ENCODE measurements around the gene DMXL2. TPM values are rescaled to one million over a fixed set of nuclear protein-coding genes. Genes with fewer than 3 reads are reported as not detected.

The DMXL2 gene
- total and polyA plus RNA-seq, 9 of the 15 experiments (the other 6 are each of a cell fraction or from before 2014, with no cell fraction given), result 9.3 to 57.7 (median 30.7) TPM

DNA sequence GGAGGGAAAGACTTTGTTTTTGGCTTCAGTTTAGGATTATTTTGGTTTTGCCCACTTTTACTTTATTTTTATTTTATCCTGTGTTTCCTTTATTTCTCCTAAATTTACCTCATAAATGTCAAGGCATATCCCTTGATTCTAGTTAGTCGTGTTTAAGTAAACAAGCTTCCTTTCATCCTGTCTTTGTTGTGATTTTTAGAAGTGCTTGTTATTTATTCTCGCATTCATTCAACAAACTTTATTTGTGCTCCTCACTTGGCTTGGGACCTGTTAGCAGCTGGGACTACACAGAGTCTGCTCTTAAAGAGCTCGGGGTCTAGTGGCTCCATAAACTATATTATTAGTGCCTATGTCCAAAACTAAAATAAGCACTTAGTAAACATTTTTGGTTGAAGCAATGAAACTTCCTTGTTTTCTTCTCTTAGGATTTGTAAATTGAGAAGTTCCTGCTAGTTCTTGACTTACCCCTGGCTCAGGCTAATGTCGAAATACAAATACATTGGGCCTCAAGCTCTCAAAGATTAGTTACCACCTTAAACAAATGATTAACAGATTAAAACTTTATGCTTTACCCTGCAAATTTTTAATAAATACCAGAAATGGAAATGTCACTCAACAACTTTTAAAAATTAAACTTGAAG is 19.0 kb upstream of the DMXL2 start:
- DNase-seq (ENCODE audit: extremely low read depth in 1 of 4, low spot score in 3 of 4) (no peak), ATAC-seq (no peak), FAIRE-seq (peak; percentile 11)
- ChIA-PET POLR2A (interaction anchor here (0.8 to 1.2 kb wide), 2 partner anchors 21 to 128 kb away, joined by 4 read pairs; no protein-coding TSS in a partner anchor), CTCF (ENCODE audit: low intra/inter-chr PET ratio) (no interaction called here)
- BruUV-seq (replicated peaks), result no TSS peak
- 40% methylated on average over 4 of the region's 4 CpGs for WGBS (ENCODE audit: insufficient coverage, low coverage, missing lambda C conversion rate)
- no peaks in the 10 kb centered on the region for H3K9me1 ChIP-seq (ENCODE audit: control insufficient read depth, insufficient read depth, low read length)
- no peak overlapping the region for H3K4me3 ChIP-seq
- H3K36me3 ChIP-seq (ENCODE audit: control insufficient read depth, insufficient read depth, low read length), result no peaks in the 10 kb centered on the region
- H4K20me1 ChIP-seq (replicated peaks; ENCODE audit: control insufficient read depth, insufficient read depth, low read length), result no peaks in the 10 kb centered on the region
- H3K4me2 ChIP-seq (ENCODE audit: insufficient read depth, low read length), result no peak overlapping the region
- H3K27ac ChIP-seq (ENCODE audit: extremely low read depth, low read depth, low read length), result no peak overlapping the region
- in situ Hi-C loops (cut with MboI) (no loop called here), intact Hi-C loops (cut with micrococcal nuclease) (no loop called here)
- no peaks in the 10 kb centered on the region for H3K9me3 ChIP-seq (replicated peaks; ENCODE audit: control insufficient read depth, insufficient read depth, low read depth, low read length)
- no peak for TF ChIP-seq HMGN3 (IDR thresholded peaks at IDR 0.05; ENCODE audit: borderline replicate concordance, extremely low read depth, insufficient read length, low read depth, low read length)
- TF ChIP-seq, protein P1, sequence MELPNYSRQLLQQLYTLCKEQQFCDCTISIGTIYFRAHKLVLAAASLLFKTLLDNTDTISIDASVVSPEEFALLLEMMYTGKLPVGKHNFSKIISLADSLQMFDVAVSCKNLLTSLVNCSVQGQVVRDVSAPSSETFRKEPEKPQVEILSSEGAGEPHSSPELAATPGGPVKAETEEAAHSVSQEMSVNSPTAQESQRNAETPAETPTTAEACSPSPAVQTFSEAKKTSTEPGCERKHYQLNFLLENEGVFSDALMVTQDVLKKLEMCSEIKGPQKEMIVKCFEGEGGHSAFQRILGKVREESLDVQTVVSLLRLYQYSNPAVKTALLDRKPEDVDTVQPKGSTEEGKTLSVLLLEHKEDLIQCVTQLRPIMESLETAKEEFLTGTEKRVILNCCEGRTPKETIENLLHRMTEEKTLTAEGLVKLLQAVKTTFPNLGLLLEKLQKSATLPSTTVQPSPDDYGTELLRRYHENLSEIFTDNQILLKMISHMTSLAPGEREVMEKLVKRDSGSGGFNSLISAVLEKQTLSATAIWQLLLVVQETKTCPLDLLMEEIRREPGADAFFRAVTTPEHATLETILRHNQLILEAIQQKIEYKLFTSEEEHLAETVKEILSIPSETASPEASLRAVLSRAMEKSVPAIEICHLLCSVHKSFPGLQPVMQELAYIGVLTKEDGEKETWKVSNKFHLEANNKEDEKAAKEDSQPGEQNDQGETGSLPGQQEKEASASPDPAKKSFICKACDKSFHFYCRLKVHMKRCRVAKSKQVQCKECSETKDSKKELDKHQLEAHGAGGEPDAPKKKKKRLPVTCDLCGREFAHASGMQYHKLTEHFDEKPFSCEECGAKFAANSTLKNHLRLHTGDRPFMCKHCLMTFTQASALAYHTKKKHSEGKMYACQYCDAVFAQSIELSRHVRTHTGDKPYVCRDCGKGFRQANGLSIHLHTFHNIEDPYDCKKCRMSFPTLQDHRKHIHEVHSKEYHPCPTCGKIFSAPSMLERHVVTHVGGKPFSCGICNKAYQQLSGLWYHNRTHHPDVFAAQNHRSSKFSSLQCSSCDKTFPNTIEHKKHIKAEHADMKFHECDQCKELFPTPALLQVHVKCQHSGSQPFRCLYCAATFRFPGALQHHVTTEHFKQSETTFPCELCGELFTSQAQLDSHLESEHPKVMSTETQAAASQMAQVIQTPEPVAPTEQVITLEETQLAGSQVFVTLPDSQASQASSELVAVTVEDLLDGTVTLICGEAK (IDR thresholded peaks at IDR 0.05), result peak; percentile 89
- TF ChIP-seq, protein P1 (CRISPR knock-in tag; IDR thresholded peaks at IDR 0.05), result no peak
- no peaks in the 10 kb centered on the region for H3K27me3 ChIP-seq (ENCODE audit: control insufficient read depth in 2 of 2, insufficient read depth in 2 of 2, low read length in 2 of 2)
- H3K79me2 ChIP-seq (ENCODE audit: control insufficient read depth, insufficient read depth, low read length), result no peaks in the 10 kb centered on the region
- no peak overlapping the region for H3K9ac ChIP-seq (ENCODE audit: insufficient read depth in 1 of 2, low read depth in 2 of 2, low read length in 2 of 2)
- peak overlapping the region; percentile 7; the same call in 1 of the 2 replicates for H2AFZ ChIP-seq (ENCODE audit: low read depth, low read length)
- peaks cover 3% of the 10 kb centered on the region in 2 experiments; a peak in 4 of 5 replicates for H3K4me1 ChIP-seq (replicated peaks in 1 of 2; ENCODE audit: control insufficient read depth in 2 of 2, insufficient read depth in 2 of 2, low read length in 2 of 2)
